ENCODE results near the gene ATXN1. TPM values are rescaled to one million over a fixed set of nuclear protein-coding genes. Genes with fewer than 3 reads are reported as not detected.

ATXN1 gene
- total RNA-seq, 3 donors from 2014 or later = 30.4 to 87.3 (median 50.1) TPM

DNA sequence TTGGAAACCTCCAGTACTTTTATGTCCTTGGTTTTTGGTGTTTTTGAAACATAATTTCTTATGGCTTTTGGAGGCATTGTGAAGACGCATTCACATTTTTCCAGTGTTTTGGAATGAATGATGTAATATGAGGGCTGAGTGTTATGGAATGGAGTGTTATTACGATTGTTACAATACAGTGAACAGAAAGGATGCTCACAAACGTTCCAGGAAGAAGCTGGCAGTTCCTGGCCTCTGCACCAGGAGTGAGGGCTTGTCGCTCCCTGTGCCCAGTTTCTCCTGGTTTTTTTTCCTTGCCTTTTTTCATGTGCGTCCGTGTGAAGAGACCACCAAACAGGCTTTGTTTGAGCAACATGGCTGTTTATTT lies 502.6 kb downstream of the ATXN1 start:
- DNase-seq (no peak), ATAC-seq (no peak)
- no peaks in the 10 kb centered on the region for H3K36me3 ChIP-seq (ENCODE audit: low read depth)
- intact Hi-C loops (cut with DNase I, micrococcal nuclease) = no loop called here
- H3K4me1 ChIP-seq (ENCODE audit: low read depth) = no peaks in the 10 kb centered on the region
- no peaks in the 10 kb centered on the region for H3K9me3 ChIP-seq
- H3K4me3 ChIP-seq = no peak overlapping the region
- TF ChIP-seq, protein P1, sequence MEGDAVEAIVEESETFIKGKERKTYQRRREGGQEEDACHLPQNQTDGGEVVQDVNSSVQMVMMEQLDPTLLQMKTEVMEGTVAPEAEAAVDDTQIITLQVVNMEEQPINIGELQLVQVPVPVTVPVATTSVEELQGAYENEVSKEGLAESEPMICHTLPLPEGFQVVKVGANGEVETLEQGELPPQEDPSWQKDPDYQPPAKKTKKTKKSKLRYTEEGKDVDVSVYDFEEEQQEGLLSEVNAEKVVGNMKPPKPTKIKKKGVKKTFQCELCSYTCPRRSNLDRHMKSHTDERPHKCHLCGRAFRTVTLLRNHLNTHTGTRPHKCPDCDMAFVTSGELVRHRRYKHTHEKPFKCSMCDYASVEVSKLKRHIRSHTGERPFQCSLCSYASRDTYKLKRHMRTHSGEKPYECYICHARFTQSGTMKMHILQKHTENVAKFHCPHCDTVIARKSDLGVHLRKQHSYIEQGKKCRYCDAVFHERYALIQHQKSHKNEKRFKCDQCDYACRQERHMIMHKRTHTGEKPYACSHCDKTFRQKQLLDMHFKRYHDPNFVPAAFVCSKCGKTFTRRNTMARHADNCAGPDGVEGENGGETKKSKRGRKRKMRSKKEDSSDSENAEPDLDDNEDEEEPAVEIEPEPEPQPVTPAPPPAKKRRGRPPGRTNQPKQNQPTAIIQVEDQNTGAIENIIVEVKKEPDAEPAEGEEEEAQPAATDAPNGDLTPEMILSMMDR (IDR thresholded peaks at IDR 0.05) = no peak

DNA sequence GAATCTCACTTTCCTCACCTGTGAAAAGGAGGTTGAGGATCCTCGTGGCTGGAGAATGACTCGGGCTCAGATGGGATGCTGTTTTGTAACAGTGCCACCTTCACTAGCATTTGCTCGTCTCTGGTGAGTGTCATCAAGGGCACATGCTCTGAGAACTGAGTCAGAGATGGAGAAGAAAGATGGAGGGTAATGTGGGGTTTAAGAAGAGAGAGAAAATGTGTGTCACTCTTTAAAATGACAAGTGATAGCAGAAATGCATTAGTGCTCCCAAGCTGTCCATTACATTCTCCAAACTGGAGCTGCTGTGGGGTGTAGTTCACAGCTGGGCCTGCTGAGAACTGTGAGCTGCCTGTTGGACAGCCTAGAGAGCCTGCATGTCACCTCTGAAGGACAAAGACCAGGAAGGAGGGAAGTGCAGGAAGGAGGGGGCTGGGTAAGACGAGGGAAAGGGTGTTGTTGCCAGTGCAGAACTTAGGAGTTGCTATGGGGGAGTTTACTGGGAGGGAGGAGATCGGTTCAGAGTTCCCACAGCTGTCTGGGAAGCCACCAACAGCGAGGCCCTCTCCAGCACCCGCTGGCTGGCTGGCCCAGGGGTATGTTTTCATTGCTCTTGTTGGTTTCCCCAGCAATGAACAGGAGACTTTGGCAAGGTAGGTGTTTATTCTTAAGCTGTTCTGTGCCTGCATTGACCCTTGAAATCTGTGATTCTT lies 503.1 kb downstream of the ATXN1 start:
- Histone ChIP-seq H3K36me3 (ENCODE audit: low read depth) (no peaks in the 10 kb centered on the region), H3K4me3 (no peak overlapping the region), H3K4me1 (ENCODE audit: low read depth) (no peaks in the 10 kb centered on the region), H3K9me3 (no peaks in the 10 kb centered on the region)
- peak; percentile 36 for ATAC-seq
- intact Hi-C loops (cut with DNase I, micrococcal nuclease) = no loop called here
- TF ChIP-seq, protein P1 (IDR thresholded peaks at IDR 0.05) = no peak
- no peak for DNase-seq

DNA sequence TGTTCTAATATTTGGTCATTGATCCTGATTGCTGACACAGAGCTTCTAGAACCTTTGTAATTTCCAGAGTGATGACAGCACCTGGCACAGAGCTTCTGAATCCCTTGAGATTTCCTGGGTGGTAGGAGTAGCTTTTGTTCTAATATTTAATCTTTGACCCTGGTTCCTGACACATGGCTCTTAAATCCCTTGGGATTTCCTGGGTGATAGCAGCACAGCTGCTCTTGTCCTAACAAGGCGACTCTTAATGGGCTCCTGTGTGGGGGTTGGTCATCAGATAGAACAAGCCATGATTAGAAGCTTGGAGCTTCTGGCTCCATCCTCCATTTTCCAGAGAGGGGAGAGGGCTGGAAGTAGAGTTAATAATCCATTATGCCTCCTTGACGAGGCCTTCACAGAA lies 504.5 kb downstream of the ATXN1 start:
- Histone ChIP-seq H3K9me3 (no peaks in the 10 kb centered on the region), H3K4me1 (ENCODE audit: low read depth) (no peaks in the 10 kb centered on the region), H3K4me3 (no peak overlapping the region), H3K36me3 (ENCODE audit: low read depth) (no peaks in the 10 kb centered on the region)
- TF ChIP-seq, protein P1 (IDR thresholded peaks at IDR 0.05) = no peak
- intact Hi-C loops (cut with DNase I, micrococcal nuclease) = no loop called here
- ATAC-seq = no peak
- DNase-seq = no peak

DNA sequence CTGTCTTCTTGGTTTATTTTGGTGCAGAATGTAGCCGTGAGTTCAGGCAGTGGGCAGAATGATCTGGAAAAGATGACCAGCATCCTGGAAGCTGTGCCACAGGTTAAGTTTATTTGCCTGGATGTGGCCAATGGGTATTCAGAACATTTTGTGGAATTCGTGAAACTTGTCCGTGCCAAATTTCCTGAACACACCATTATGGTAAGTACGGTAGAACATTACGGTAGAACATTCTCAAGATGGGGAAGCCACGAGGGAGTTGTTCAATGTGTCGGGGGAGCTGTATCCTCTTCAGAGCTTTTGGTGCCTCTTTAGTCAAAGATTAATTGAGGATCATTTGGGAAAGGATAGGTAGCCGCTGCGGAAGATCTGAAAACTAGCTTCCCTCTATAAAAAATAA lies 506.7 kb downstream of the ATXN1 start:
- ATAC-seq = no peak
- no peaks in the 10 kb centered on the region for H3K36me3 ChIP-seq (ENCODE audit: low read depth)
- no peaks in the 10 kb centered on the region for H3K4me1 ChIP-seq (ENCODE audit: low read depth)
- intact Hi-C loops (cut with DNase I, micrococcal nuclease) = no loop called here
- no peak overlapping the region for H3K4me3 ChIP-seq
- H3K9me3 ChIP-seq = no peaks in the 10 kb centered on the region
- no peak for DNase-seq
- TF ChIP-seq, protein P1 (IDR thresholded peaks at IDR 0.05) = no peak

DNA sequence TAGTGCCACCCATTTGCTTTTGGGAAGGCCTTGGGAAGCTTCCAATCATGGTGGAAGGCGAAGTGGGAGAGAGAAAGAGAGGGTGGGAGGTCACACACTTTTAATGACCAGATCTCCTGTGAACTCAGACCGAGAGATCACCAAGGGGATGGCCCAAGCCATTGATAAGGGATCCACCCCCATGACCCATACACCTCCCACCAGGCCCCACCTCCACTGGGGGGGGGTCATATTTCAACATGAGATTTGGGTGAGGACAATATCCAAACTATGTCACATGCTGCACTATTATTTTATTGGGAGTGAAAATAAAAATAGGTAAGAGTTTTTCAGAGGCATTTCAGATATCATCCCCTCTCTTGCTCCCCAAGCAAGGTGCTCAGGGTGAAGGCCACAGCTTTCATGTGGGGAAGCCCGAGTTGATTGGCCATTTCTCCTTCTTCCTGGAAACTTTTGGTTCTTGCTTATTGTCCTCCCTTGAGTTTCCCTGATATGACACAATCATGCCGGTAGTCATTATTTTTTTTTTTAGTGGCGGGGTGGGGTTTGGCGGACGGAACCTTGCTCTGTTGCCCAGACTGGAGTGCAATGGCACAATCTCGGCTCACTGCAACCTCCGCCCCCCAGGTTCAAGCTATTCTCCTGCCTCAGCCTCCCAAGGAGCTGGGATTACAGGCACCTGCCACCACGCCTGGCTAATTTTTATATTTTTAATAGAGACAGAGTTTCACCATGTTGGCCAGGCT lies 507.7 kb downstream of the ATXN1 start:
- TF ChIP-seq, protein P1 (IDR thresholded peaks at IDR 0.05) = no peak
- Histone ChIP-seq H3K9me3 (no peaks in the 10 kb centered on the region), H3K4me1 (ENCODE audit: low read depth) (no peaks in the 10 kb centered on the region), H3K4me3 (no peak overlapping the region), H3K36me3 (ENCODE audit: low read depth) (no peaks in the 10 kb centered on the region)
- intact Hi-C loops (cut with DNase I, micrococcal nuclease) = no loop called here
- DNase-seq = no peak
- ATAC-seq = no peak

Data from mucosa of descending colon (tissue), 3 donors.